NCI-H2081 (cell line): ENCODE data around the gene ZSCAN18.
"Not testable (repeated sequence)": the region's sequence is repeated elsewhere in the genome, so short reads cannot be mapped to it uniquely, and the experiment has no call there.

ENCODE experiments used
- DNase-seq, 2 experiments: peaks; one replicate each; lab custom pipeline; 2025; lab: John Stamatoyannopoulos, UW

Gene ZSCAN18

GRCh38 chr19:58097781-58098681 lies at the start of gene ZSCAN18:
ZSCAN18 (minus strand) TSS chr19:58098231; CDS start chr19:58090267, 7,964 bp downstream.
- DNase-seq, result peak; percentile 92

- DNase-seq, result not testable (repeated sequence)
These were observed 49.4 kb upstream of the ZSCAN18 start for GRCh38 chr19:58147475-58147874.

GRCh38 chr19:58145849-58146248 lies 47.8 kb upstream of the ZSCAN18 start:
- DNase-seq, result no peak

- no peak for DNase-seq
These were observed 36.2 kb upstream of the ZSCAN18 start for GRCh38 chr19:58134244-58134643.

GRCh38 chr19:58129284-58129683 lies 31.3 kb upstream of the ZSCAN18 start:
- no peak for DNase-seq

- DNase-seq, result no peak
These were observed 30.1 kb upstream of the ZSCAN18 start for GRCh38 chr19:58128041-58128685.

- no peak for DNase-seq
These were observed 25.3 kb upstream of the ZSCAN18 start for GRCh38 chr19:58123354-58123753.

GRCh38 chr19:58118979-58119733 lies 21.1 kb upstream of the ZSCAN18 start:
- DNase-seq, result no peak

- no peak for DNase-seq
These were observed 20.0 kb upstream of the ZSCAN18 start for GRCh38 chr19:58117841-58118575.

- DNase-seq, result no peak
These were observed 10.5 kb upstream of the ZSCAN18 start for GRCh38 chr19:58108546-58108817.

- DNase-seq, result no peak
These were observed 9.9 kb upstream of the ZSCAN18 start for GRCh38 chr19:58107778-58108545.

GRCh38 chr19:58098682-58098998 lies 609 bp upstream of the ZSCAN18 start:
- DNase-seq, result no peak

GRCh38 chr19:58097349-58097748 lies 682 bp downstream of the ZSCAN18 start:
- DNase-seq, result no peak

- no peak for DNase-seq
These were observed 1.1 kb downstream of the ZSCAN18 start for GRCh38 chr19:58096884-58097283.

GRCh38 chr19:58095328-58095727 lies 2.7 kb downstream of the ZSCAN18 start:
- DNase-seq, result no peak

- DNase-seq, result no peak
These were observed 5.0 kb downstream of the ZSCAN18 start for GRCh38 chr19:58093071-58093470.

GRCh38 chr19:58091251-58091995 lies 6.6 kb downstream of the ZSCAN18 start:
- no peak for DNase-seq

GRCh38 chr19:58089846-58090245 lies 8.2 kb downstream of the ZSCAN18 start:
- no peak for DNase-seq

- DNase-seq, result no peak
These were observed 9.4 kb downstream of the ZSCAN18 start for GRCh38 chr19:58088521-58089052.
